Measurements from ENCODE around the gene STK35. TPM values are rescaled to one million over a fixed set of nuclear protein-coding genes. Genes with fewer than 3 reads are reported as not detected.

Gene STK35
- total and polyA plus RNA-seq, 2 of the 13 experiments (the other 11 are each of a cell fraction or from before 2014, with no cell fraction given): 27.4 to 29.8 TPM

DNA sequence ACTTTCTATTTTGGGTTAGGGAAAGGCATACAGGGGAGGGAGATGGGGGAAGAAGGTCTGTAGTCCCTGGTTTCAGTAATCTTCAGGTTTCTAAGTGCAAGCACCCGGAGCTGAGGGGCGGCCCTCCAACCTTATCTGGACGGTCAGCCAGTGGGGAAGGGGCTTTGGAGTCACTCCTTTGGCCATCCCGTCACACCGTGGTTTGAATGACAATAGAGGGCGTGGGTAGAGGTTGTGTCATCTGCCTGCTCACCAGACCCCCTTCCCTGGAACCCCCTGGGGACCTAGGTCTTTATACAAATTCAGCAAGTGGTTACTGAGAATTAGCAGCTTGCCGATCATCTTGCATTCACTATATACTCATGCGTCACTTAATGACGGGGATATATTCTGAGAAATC lies 29.1 kb downstream of the STK35 start (continued):
- TF ChIP-seq, protein P1, sequence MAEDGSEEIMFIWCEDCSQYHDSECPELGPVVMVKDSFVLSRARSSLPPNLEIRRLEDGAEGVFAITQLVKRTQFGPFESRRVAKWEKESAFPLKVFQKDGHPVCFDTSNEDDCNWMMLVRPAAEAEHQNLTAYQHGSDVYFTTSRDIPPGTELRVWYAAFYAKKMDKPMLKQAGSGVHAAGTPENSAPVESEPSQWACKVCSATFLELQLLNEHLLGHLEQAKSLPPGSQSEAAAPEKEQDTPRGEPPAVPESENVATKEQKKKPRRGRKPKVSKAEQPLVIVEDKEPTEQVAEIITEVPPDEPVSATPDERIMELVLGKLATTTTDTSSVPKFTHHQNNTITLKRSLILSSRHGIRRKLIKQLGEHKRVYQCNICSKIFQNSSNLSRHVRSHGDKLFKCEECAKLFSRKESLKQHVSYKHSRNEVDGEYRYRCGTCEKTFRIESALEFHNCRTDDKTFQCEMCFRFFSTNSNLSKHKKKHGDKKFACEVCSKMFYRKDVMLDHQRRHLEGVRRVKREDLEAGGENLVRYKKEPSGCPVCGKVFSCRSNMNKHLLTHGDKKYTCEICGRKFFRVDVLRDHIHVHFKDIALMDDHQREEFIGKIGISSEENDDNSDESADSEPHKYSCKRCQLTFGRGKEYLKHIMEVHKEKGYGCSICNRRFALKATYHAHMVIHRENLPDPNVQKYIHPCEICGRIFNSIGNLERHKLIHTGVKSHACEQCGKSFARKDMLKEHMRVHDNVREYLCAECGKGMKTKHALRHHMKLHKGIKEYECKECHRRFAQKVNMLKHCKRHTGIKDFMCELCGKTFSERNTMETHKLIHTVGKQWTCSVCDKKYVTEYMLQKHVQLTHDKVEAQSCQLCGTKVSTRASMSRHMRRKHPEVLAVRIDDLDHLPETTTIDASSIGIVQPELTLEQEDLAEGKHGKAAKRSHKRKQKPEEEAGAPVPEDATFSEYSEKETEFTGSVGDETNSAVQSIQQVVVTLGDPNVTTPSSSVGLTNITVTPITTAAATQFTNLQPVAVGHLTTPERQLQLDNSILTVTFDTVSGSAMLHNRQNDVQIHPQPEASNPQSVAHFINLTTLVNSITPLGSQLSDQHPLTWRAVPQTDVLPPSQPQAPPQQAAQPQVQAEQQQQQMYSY (CRISPR knock-in tag; IDR thresholded peaks at IDR 0.05): no peak
- no peak for TF ChIP-seq ZNF616 (CRISPR knock-in tag; IDR thresholded peaks at IDR 0.05; ENCODE audit: low read depth)
- TF ChIP-seq MED13 (CRISPR knock-in tag; IDR thresholded peaks at IDR 0.05): no peak
- TF ChIP-seq, protein P2, sequence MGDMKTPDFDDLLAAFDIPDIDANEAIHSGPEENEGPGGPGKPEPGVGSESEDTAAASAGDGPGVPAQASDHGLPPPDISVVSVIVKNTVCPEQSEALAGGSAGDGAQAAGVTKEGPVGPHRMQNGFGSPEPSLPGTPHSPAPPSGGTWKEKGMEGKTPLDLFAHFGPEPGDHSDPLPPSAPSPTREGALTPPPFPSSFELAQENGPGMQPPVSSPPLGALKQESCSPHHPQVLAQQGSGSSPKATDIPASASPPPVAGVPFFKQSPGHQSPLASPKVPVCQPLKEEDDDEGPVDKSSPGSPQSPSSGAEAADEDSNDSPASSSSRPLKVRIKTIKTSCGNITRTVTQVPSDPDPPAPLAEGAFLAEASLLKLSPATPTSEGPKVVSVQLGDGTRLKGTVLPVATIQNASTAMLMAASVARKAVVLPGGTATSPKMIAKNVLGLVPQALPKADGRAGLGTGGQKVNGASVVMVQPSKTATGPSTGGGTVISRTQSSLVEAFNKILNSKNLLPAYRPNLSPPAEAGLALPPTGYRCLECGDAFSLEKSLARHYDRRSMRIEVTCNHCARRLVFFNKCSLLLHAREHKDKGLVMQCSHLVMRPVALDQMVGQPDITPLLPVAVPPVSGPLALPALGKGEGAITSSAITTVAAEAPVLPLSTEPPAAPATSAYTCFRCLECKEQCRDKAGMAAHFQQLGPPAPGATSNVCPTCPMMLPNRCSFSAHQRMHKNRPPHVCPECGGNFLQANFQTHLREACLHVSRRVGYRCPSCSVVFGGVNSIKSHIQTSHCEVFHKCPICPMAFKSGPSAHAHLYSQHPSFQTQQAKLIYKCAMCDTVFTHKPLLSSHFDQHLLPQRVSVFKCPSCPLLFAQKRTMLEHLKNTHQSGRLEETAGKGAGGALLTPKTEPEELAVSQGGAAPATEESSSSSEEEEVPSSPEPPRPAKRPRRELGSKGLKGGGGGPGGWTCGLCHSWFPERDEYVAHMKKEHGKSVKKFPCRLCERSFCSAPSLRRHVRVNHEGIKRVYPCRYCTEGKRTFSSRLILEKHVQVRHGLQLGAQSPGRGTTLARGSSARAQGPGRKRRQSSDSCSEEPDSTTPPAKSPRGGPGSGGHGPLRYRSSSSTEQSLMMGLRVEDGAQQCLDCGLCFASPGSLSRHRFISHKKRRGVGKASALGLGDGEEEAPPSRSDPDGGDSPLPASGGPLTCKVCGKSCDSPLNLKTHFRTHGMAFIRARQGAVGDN (CRISPR knock-in tag; IDR thresholded peaks at IDR 0.05): no peak
- TF ChIP-seq ZNF607 (CRISPR knock-in tag; IDR thresholded peaks at IDR 0.05; ENCODE audit: borderline replicate concordance): no peak
- TF ChIP-seq TRIM24 (CRISPR knock-in tag; IDR thresholded peaks at IDR 0.05): no peak
- no peak for TF ChIP-seq CHCHD3 (CRISPR knock-in tag; IDR thresholded peaks at IDR 0.05)

All from HepG2 (cell line).